Aorta (tissue), 5 donors: ENCODE data around the gene USP49. TPM values are rescaled to one million over a fixed set of nuclear protein-coding genes. Genes with fewer than 3 reads are reported as not detected.

ENCODE experiments used
- ATAC-seq: fragments of 200-7000 bp; cut with Tn5 transposase; one replicate; pipeline ENCODE4 v1.9.1; 2022; ENCODE audit warnings: moderate library complexity; ENCODE audit not compliant: low FRiP score
- DNase-seq, 2 donors: peaks; one replicate each; pipeline ENCODE4 v3.0.0-alpha.2; 2020
- H3K27ac ChIP-seq, 2 donors: one replicate each; pipeline ENCODE4 v1.5.1; 2013; ENCODE audit warnings: low read length in 2 of 2, mild to moderate bottlenecking in 2 of 2, moderate library complexity in 2 of 2, control low read depth in 1 of 2, inconsistent platforms in 1 of 2, low read depth in 1 of 2
- H3K27me3 ChIP-seq, 2 donors: one replicate each; pipeline ENCODE4 v1.6.1; 2013; ENCODE audit warnings: control low read depth in 1 of 2, low read length in 1 of 2, mild to moderate bottlenecking in 1 of 2, moderate library complexity in 1 of 2; ENCODE audit not compliant: insufficient read depth in 2 of 2, control insufficient read depth in 1 of 2
- H3K36me3 ChIP-seq, 2 donors: one replicate each; pipeline ENCODE4 v1.6.1; 2013; ENCODE audit warnings: control low read depth in 1 of 2, low read length in 1 of 2, mild to moderate bottlenecking in 1 of 2; ENCODE audit not compliant: insufficient read depth in 2 of 2, control insufficient read depth in 1 of 2
- H3K4me1 ChIP-seq, 2 donors: one replicate each; pipeline ENCODE4 v1.6.1; 2013; ENCODE audit warnings: low read length in 2 of 2, control low read depth in 1 of 2, mild to moderate bottlenecking in 1 of 2, moderate library complexity in 1 of 2; ENCODE audit not compliant: insufficient read depth in 2 of 2, control insufficient read depth in 1 of 2
- H3K4me3 ChIP-seq, 2 donors: one replicate each; pipeline ENCODE4 v1.5.1; 2013; ENCODE audit warnings: low read length in 2 of 2, control low read depth in 1 of 2, mild to moderate bottlenecking in 1 of 2
- H3K9me3 ChIP-seq: one replicate; pipeline ENCODE4 v1.6.1; 2013; ENCODE audit warnings: mild to moderate bottlenecking, low read length; ENCODE audit not compliant: control insufficient read depth
- WGBS, 2 donors: extraction: QIAGEN DNeasy Blood & Tissue Kit; methylation state at CpG; one replicate each; pipeline ENCODE4 v1.1.7; 2013; 5-methylcytosine and 5-hydroxymethylcytosine counted together
- intact Hi-C, 2 donors: fragments of 100-400 bp; cut with DNase I; formaldehyde crosslinking; loops; one replicate each; pipeline versions ENCODE4 v1.14.2 to v1.15.0; 2022
- polyA plus RNA-seq, 2 donors: library from polyadenylated mRNA; stranded (reverse); fragments of 200-250 nt; gene quantifications; one replicate each; pipeline ENCODE4 v1.2.3, GENCODE V29; 2013
- total RNA-seq, 2 donors: library from RNA; stranded (reverse); fragmentation: NEBNext Ultra II Directional; extraction: Animal tissue kit (Norgen Biotek cat#: 25700); gene quantifications; one replicate each; pipeline ENCODE4 v1.2.1, GENCODE V29; 2021
- donor health status: healthy with polysubstance abuse.
- donor health status: Bipolar disorder and iron deficiency.
- donor health status: DM: no; HTN: no; CAD: no.
- donor health status: DM: no; HTN: no; CAD: no.
- donor health status: DM: yes; HTN: yes; CAD: no.

Gene USP49
- total and polyA plus RNA-seq, 4 donors: 1.3 to 5.3 (median 1.9) TPM

DNA sequence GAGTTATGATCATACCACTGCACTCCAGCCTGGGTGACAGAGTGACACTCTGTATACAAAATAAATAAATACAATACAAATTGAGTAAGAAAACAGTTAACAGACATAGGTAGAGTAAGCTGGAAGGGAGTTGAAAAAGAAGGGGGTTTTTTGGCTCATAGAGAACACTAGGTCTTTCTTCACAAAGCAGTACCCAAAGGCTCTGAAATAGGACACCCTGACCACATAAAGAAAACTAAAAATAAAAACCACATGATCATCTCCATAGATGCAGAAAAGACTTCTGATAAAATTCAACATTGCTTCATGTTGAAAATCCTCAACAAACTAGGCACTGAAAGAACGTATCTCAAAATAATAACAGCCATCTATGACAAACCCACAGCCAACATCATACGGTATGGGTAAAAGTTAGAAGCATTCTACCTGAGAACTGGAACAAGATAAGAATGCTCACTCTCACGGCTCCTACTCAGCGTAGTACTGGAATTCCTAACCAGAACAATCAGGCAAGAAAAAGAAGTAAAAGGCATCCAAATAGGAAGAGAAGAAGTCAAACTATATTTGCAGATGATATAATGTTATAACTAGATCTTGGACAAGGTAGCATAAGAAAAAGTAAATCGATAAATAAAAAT lies 59.0 kb downstream of the USP49 start:
- Histone ChIP-seq H3K9me3 (no peaks in the 10 kb centered on the region), H3K4me1 (no peaks in the 10 kb centered on the region), H3K4me3 (no peak overlapping the region), H3K27me3 (no peaks in the 10 kb centered on the region), H3K36me3 (no peaks in the 10 kb centered on the region), H3K27ac (no peak overlapping the region)
- 86 to 87% methylated on average over 5 of the region's 5 CpGs for WGBS, 2 donors
- DNase-seq (no peak), ATAC-seq (no peak)
- intact Hi-C loops: no loop called here

DNA sequence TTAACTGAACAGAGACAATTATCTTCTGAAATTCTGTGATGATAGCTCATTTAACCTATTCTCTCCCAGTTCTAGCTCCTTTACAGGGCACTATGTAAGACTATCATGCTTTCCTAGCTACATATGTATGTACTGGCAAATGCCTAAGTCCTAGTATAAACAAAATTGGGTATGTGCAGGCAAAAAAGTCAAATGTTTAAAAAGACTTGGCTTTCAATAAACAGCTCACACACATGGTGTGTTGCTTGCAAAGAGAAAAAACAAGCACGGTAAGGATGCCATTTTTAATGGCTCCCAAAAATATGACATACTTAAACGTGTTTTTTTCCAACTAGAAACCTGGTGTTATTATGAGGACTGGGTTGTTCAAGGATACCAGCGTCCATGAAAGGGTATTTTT lies 62.9 kb downstream of the USP49 start:
- intact Hi-C loops: no loop called here
- H3K4me3 ChIP-seq: no peak overlapping the region
- H3K9me3 ChIP-seq: no peaks in the 10 kb centered on the region
- no peaks in the 10 kb centered on the region for H3K4me1 ChIP-seq
- DNase-seq (no peak), ATAC-seq (no peak)
- WGBS, 2 donors: 36 to 47% methylated on average over 3 of the region's 3 CpGs
- H3K36me3 ChIP-seq: no peaks in the 10 kb centered on the region
- H3K27ac ChIP-seq: no peak overlapping the region
- no peaks in the 10 kb centered on the region for H3K27me3 ChIP-seq

GRCh38 chr6:41826343-41827022 lies 68.7 kb downstream of the USP49 start:
- intact Hi-C loops: no loop called here
- Histone ChIP-seq H3K27ac (no peak overlapping the region), H3K4me1 (no peaks in the 10 kb centered on the region), H3K36me3 (peaks cover 0 to 2% of the 10 kb centered on the region in 2 donors), H3K27me3 (no peaks in the 10 kb centered on the region), H3K4me3 (no peak overlapping the region), H3K9me3 (no peaks in the 10 kb centered on the region)
- DNase-seq (no peak), ATAC-seq (no peak)
- 97 to 98% methylated on average over 2 of the region's 2 CpGs for WGBS, 2 donors

- no peaks in the 10 kb centered on the region for H3K9me3 ChIP-seq
- no peak overlapping the region for H3K27ac ChIP-seq
- no peaks in the 10 kb centered on the region for H3K4me1 ChIP-seq
- intact Hi-C loops: no loop called here
- no peak for ATAC-seq
- H3K36me3 ChIP-seq: peaks cover 0 to 2% of the 10 kb centered on the region in 2 donors
- no peaks in the 10 kb centered on the region for H3K27me3 ChIP-seq
- H3K4me3 ChIP-seq: no peak overlapping the region
- no peak for DNase-seq
- 87% methylated on average over 13 of the region's 13 CpGs for WGBS, 2 donors
Measured at GRCh38 chr6:41824571-41825569, 70.3 kb downstream of the USP49 start.

GRCh38 chr6:41823178-41823577 lies 72.0 kb downstream of the USP49 start:
- ATAC-seq (no peak), DNase-seq (no peak)
- Histone ChIP-seq H3K4me3 (no peak overlapping the region), H3K4me1 (no peaks in the 10 kb centered on the region), H3K36me3 (peaks cover 0 to 2% of the 10 kb centered on the region in 2 donors), H3K27me3 (no peaks in the 10 kb centered on the region), H3K27ac (no peak overlapping the region), H3K9me3 (no peaks in the 10 kb centered on the region)
- 92 to 95% methylated on average over 1 of the region's 1 CpG for WGBS, 2 donors
- intact Hi-C loops: no loop called here

DNA sequence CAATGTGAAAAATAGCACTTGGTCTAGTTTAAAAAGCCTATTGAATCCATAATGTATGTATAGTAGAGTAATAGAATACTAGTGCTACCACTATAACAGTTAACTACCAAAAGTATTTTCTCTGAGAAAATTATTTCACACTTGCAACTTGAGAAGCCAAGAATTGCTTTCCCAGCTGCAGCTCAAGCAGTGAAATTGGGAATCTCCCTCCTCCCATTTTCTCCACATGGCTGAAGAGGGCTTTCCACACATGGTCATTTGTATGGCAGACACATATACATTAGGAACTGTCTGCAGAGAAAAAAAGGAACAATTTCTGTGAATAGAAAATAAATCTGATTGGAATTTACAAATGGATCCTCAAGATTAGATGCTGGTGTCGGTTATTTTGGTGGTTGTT lies 73.2 kb downstream of the USP49 start:
- intact Hi-C loops: no loop called here
- Histone ChIP-seq H3K27ac (no peak overlapping the region), H3K4me3 (no peak overlapping the region), H3K36me3 (peaks cover 0 to 2% of the 10 kb centered on the region in 2 donors), H3K4me1 (no peaks in the 10 kb centered on the region), H3K9me3 (no peaks in the 10 kb centered on the region), H3K27me3 (no peaks in the 10 kb centered on the region)
- no peak for DNase-seq
- ATAC-seq: no peak
- 97 to 98% methylated on average over 1 of the region's 1 CpG for WGBS, 2 donors

DNA sequence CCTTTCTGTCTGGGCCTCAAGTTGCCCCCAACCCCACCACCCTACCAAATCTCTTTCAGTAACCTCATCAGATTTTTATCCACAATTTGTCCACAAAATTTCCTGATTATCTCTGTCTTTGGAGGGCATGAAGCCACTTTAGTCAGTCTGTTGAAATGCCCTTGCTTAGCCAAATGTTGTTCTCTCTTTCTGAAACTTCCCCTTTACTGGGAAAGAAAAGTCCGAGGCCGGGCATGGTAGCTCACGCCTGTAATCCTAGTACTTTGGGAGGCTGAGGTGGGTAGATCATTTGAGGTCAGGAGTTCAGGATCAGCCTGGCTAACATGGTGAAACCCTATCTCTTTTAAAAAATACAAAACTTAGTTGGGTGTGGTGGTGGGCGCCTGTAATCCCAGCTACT lies 73.9 kb downstream of the USP49 start:
- no peak overlapping the region for H3K4me3 ChIP-seq
- DNase-seq: no peak
- intact Hi-C loops: no loop called here
- 95 to 98% methylated on average over 4 of the region's 4 CpGs for WGBS, 2 donors
- H3K4me1 ChIP-seq: no peaks in the 10 kb centered on the region
- no peak for ATAC-seq
- peaks cover 0 to 2% of the 10 kb centered on the region in 2 donors for H3K36me3 ChIP-seq
- H3K27ac ChIP-seq: no peak overlapping the region
- no peaks in the 10 kb centered on the region for H3K27me3 ChIP-seq
- no peaks in the 10 kb centered on the region for H3K9me3 ChIP-seq

GRCh38 chr6:41818271-41819054 lies 76.7 kb downstream of the USP49 start:
- no peaks in the 10 kb centered on the region for H3K9me3 ChIP-seq
- H3K27ac ChIP-seq: no peak overlapping the region
- no peaks in the 10 kb centered on the region for H3K4me1 ChIP-seq
- 78 to 83% methylated on average over 4 of the region's 4 CpGs for WGBS, 2 donors
- intact Hi-C loops: no loop called here
- H3K4me3 ChIP-seq: no peak overlapping the region
- DNase-seq: no peak
- H3K36me3 ChIP-seq: no peaks in the 10 kb centered on the region
- no peak for ATAC-seq
- H3K27me3 ChIP-seq: no peaks in the 10 kb centered on the region
